MM.1S (cell line): ENCODE data around the gene CTSK.

Experiments used
- DNase-seq: peaks from one replicate; pipeline ENCODE4 v3.0.0-alpha.2; 2015
- H2AFZ ChIP-seq: fragments of 300-600 bp; sonication (generic); 2 replicates; pipeline ENCODE4 v1.6.0; 2016; ENCODE audit warnings: antibody characterized with exemption, low read length
- H3F3A ChIP-seq: fragments of 300-600 bp; sonication (generic); 2 replicates; pipeline ENCODE4 v1.6.1; 2016; ENCODE audit warnings: mild to moderate bottlenecking, antibody characterized with exemption, low read length, moderate library complexity, mixed read lengths; ENCODE audit not compliant: insufficient read depth
- H3K27ac ChIP-seq: fragments of 300-600 bp; sonication (generic); 2 replicates; pipeline ENCODE4 v1.5.1; 2016; ENCODE audit warnings: mild to moderate bottlenecking, low read length
- H3K27me3 ChIP-seq: fragments of 300-600 bp; sonication (generic); replicated peaks from 2 replicates; pipeline ENCODE4 v1.6.0; 2016; ENCODE audit warnings: low read length; ENCODE audit not compliant: insufficient read depth
- H3K36me3 ChIP-seq: fragments of 300-600 bp; sonication (generic); replicated peaks from 2 replicates; pipeline ENCODE4 v1.6.1; 2016; ENCODE audit warnings: mild to moderate bottlenecking, low read length, mixed read lengths; ENCODE audit not compliant: insufficient read depth
- H3K4me1 ChIP-seq: fragments of 300-600 bp; sonication (generic); 2 replicates; pipeline ENCODE4 v1.6.1; 2016; ENCODE audit warnings: low read length, mixed read lengths
- H3K4me2 ChIP-seq: fragments of 300-600 bp; sonication (generic); 2 replicates; pipeline ENCODE4 v1.6.0; 2016; ENCODE audit warnings: low read depth, low read length
- H3K4me3 ChIP-seq: fragments of 300-600 bp; sonication (generic); 2 replicates; pipeline ENCODE4 v1.5.1; 2016; ENCODE audit warnings: low read length, mixed read lengths
- H3K79me2 ChIP-seq: fragments of 300-600 bp; sonication (generic); 2 replicates; pipeline ENCODE4 v1.6.1; 2016; ENCODE audit warnings: mixed run types, low read length, mixed read lengths
- H3K9ac ChIP-seq: fragments of 300-600 bp; sonication (generic); 2 replicates; pipeline ENCODE4 v1.6.1; 2016; ENCODE audit warnings: low read length, mixed read lengths
- H3K9me2 ChIP-seq: fragments of 300-600 bp; sonication (generic); replicated peaks from 2 replicates; pipeline ENCODE4 v1.6.1; 2016; ENCODE audit warnings: mild to moderate bottlenecking, low read length, mixed read lengths; ENCODE audit not compliant: insufficient read depth
- H3K9me3 ChIP-seq: fragments of 300-600 bp; sonication (generic); replicated peaks from 2 replicates; pipeline ENCODE4 v1.6.1; 2016; ENCODE audit warnings: mild to moderate bottlenecking, low read length, mixed read lengths; ENCODE audit not compliant: insufficient read depth
- H4K20me1 ChIP-seq: fragments of 300-600 bp; sonication (generic); 2 replicates; pipeline ENCODE4 v1.6.1; 2016; ENCODE audit warnings: mild to moderate bottlenecking, low read length, moderate library complexity, mixed read lengths; ENCODE audit not compliant: insufficient read depth
- EZH2 ChIP-seq: fragments of 300-600 bp; sonication (generic); optimal IDR thresholded peaks from 2 replicates; pipeline ENCODE3; 2017; ENCODE audit warnings: low read depth, mild to moderate bottlenecking, antibody characterized with exemption, low read length, mixed read lengths
- EZH2phosphoT487 ChIP-seq: fragments of 300-600 bp; sonication (generic); IDR thresholded peaks from 2 replicates; pipeline ENCODE4 v1.6.1; 2018; ENCODE audit warnings: antibody characterized with exemption, low read length
- TF ChIP-seq, protein P1 (sequence below): fragments of 300-600 bp; sonication (generic); IDR thresholded peaks from 2 replicates; pipeline ENCODE4 v1.5.1; 2016; ENCODE audit warnings: antibody characterized with exemption, low read length, mixed read lengths

Gene CTSK

DNA sequence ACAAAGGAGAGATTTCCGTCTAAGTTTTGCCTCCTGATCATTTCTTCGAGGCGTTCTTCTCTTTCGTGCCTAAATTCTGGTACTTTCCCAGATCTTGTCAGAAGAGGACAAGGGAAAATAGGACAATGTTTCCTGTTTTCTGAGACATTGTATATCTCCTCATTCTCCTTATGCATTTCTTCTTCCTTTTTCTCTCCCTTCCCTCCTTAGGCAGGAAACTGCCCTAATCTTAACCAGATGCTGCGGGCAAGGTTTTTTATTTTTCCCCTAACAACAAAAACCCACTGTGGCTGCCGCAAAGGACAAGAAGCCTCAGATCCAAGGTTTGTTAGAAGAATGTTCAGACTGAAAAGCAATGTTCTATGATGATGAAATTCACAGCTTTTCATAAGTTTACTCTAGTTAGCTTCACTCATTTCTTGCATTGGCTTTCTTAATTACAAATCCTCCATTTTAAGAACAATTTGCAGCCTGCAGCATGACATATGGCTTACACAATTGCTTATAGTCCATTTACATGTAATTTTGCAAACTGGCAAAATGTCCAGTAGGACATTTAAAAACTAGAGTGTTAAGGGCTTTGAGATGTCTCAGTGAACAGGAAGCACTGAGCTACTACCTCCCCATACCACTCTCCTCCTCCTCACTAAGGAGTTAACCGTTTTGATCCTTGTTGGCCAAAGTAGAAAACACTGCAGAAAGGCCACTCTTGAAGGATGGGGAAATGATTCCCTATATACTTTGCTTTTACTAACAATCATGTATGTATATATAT is 624 bp downstream of the CTSK start:
- TF ChIP-seq EZH2 = no peak
- TF ChIP-seq EZH2phosphoT487 = no peak
- TF ChIP-seq, protein P1, sequence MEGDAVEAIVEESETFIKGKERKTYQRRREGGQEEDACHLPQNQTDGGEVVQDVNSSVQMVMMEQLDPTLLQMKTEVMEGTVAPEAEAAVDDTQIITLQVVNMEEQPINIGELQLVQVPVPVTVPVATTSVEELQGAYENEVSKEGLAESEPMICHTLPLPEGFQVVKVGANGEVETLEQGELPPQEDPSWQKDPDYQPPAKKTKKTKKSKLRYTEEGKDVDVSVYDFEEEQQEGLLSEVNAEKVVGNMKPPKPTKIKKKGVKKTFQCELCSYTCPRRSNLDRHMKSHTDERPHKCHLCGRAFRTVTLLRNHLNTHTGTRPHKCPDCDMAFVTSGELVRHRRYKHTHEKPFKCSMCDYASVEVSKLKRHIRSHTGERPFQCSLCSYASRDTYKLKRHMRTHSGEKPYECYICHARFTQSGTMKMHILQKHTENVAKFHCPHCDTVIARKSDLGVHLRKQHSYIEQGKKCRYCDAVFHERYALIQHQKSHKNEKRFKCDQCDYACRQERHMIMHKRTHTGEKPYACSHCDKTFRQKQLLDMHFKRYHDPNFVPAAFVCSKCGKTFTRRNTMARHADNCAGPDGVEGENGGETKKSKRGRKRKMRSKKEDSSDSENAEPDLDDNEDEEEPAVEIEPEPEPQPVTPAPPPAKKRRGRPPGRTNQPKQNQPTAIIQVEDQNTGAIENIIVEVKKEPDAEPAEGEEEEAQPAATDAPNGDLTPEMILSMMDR = no peak
- Histone ChIP-seq H3K79me2 (no peaks in the 10 kb centered on the region), H3K4me1 (no peaks in the 10 kb centered on the region), H3F3A (no peaks in the 10 kb centered on the region), H3K27ac (no peak overlapping the region), H3K4me3 (no peak overlapping the region), H3K27me3 (no peaks in the 10 kb centered on the region), H2AFZ (no peak overlapping the region), H3K9me3 (no peaks in the 10 kb centered on the region), H4K20me1 (no peaks in the 10 kb centered on the region), H3K9me2 (no peaks in the 10 kb centered on the region), H3K9ac (no peak overlapping the region), H3K36me3 (0 out of 2 replicates have a peak, but pooled peaks cover 5% of the 10 kb centered on the region), H3K4me2 (no peak overlapping the region)
- no peak for DNase-seq

DNA sequence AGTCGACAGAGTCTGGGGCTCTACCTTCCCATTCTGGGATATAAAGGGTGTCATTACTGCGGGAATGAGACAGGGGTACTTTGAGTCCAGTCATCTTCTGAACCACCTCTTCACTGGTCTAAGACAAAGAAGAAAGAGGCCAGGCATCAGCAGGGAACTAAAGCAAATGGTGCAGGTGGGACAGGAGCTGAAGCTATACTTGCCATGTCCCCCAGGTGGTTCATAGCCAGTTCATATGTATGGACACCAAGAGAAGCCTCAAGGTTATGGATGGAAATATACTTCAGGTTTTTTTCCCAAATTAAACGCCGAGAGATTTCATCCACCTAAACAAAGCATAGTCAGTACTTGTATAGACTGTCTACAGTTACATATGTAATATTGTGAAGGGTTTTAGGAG is 2.2 kb downstream of the CTSK start:
- H3K9ac ChIP-seq = no peak overlapping the region
- TF ChIP-seq EZH2phosphoT487 = no peak
- TF ChIP-seq, protein P1 = no peak
- TF ChIP-seq EZH2 = no peak
- H3K9me2 ChIP-seq = no peaks in the 10 kb centered on the region
- no peak overlapping the region for H2AFZ ChIP-seq
- no peaks in the 10 kb centered on the region for H3K9me3 ChIP-seq
- no peaks in the 10 kb centered on the region for H3K4me1 ChIP-seq
- no peaks in the 10 kb centered on the region for H3K27me3 ChIP-seq
- H3K4me3 ChIP-seq = no peak overlapping the region
- no peaks in the 10 kb centered on the region for H3F3A ChIP-seq
- no peaks in the 10 kb centered on the region for H4K20me1 ChIP-seq
- DNase-seq = no peak
- H3K27ac ChIP-seq = no peak overlapping the region
- no peaks in the 10 kb centered on the region for H3K36me3 ChIP-seq
- no peaks in the 10 kb centered on the region for H3K79me2 ChIP-seq
- no peak overlapping the region for H3K4me2 ChIP-seq

DNA sequence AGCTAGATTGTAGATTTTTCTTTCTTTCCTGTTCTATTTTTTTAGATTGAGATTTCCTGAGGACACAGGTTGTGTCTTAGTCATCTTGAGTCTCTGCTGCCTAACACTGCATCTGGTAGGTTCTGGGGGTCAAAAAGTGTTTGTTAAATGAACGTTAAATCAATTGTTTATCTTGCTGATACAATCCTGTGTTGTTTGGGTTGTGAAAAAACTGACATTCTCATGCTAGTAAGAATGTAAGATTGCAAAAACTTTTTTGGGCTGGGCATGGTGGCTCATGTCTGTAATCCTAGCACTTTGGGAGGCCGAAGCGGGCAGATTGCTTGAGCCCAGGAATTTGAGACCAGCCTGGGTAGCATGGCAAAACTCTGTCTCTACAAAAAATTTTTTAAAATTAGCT is 3.4 kb downstream of the CTSK start:
- Histone ChIP-seq H3K4me3 (no peak overlapping the region), H3K36me3 (no peaks in the 10 kb centered on the region), H3K4me2 (no peak overlapping the region), H3K9me2 (no peaks in the 10 kb centered on the region), H3K27ac (no peak overlapping the region), H3K4me1 (no peaks in the 10 kb centered on the region), H3K9me3 (no peaks in the 10 kb centered on the region), H4K20me1 (no peaks in the 10 kb centered on the region), H3F3A (no peaks in the 10 kb centered on the region), H3K9ac (no peak overlapping the region), H3K27me3 (no peaks in the 10 kb centered on the region), H3K79me2 (no peaks in the 10 kb centered on the region), H2AFZ (no peak overlapping the region)
- TF ChIP-seq EZH2phosphoT487 = no peak
- TF ChIP-seq EZH2 = no peak
- TF ChIP-seq, protein P1 = no peak
- DNase-seq = no peak
